Stimulated activated CD8-positive, alpha-beta memory T cell treated with anti-CD3 and anti-CD28 coated beads, Interleukin-7, amount 100 ng/mL, for 24 hours (primary cell): ENCODE measurements around the gene PRXL2A.
A peak's percentile ranks its signal among the peaks of the same experiment; 100 is the strongest.
"Not testable (repeated sequence)": the region's sequence is repeated elsewhere in the genome, so short reads cannot be mapped to it uniquely, and the experiment has no call there.

Experiments
- DNase-seq: peaks from one replicate; pipeline ENCODE4 v3.0.0-alpha.2; 2020; ENCODE audit warnings: low read depth

The PRXL2A gene

DNA sequence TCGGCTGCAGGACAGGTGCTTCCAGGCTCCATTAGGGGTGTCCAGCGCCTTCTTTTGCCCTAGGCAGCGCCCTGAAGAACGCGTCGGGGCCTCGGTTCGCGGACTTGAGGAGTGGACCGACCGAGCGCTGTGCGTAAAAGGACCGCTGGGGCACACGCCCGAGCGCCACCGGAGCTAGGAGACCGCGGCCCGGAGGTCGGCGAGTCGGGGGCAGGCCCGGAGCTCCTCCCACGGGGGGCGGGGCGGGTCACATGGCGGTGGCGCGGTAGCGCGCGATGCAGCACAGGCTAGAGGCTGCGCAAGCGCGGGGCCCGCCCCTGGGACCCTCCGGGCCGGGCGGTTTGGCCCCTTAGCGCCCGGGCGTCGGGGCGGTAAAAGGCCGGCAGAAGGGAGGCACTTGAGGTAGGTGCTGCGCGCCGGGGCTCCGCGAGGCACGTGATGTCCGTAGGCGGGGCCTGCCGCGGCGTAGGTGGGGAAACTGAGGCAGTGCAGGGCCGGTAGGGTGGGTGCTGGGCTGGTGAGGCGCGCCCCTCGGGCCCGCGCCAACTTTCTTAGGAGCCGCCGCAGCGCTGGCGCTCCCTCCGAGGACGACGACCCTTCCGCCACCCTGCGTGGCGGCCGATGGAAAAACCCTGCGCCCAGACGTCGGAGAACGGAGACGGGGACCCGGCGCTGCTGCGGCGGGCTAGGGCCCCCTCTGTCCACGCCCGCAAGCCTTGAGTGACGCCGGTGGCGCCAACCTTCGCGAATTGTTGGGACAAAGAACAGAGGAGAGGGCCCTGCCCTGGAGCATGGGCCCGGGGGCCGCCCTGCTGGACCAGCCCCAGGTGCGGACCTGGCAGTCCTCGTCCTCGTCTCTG is at the start of gene PRXL2A:
Gene PRXL2A (plus strand): TSS at position 310 of the 860 bp plus-strand sequence. CDS start 11,917 bp downstream, outside the sequence.
- peak; percentile 69 for DNase-seq

DNA sequence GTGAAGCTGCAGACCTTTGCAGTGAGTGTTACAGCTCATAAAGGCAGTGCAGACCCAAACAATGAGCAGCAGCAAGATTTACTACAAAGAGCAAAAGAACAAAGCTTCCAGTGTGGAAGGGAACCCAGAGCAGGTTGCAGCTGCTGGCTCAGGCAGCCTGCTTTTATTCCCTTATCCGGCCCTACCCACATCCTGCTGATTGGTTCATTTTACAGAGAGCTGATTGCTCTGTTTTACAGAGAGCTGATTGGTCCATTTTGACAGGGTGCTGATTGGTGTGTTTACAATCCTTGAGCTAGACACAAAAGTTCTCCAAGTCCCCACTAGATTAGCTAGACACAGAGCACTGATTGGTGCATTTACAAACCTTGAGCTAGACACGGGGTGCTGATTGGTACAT is 49.4 kb upstream of the PRXL2A start:
- DNase-seq: not testable (repeated sequence)

GRCh38 chr10:80359644-80360043 is 48.7 kb upstream of the PRXL2A start:
- DNase-seq: no peak

GRCh38 chr10:80365510-80365909 is 42.8 kb upstream of the PRXL2A start:
- no peak for DNase-seq

DNA sequence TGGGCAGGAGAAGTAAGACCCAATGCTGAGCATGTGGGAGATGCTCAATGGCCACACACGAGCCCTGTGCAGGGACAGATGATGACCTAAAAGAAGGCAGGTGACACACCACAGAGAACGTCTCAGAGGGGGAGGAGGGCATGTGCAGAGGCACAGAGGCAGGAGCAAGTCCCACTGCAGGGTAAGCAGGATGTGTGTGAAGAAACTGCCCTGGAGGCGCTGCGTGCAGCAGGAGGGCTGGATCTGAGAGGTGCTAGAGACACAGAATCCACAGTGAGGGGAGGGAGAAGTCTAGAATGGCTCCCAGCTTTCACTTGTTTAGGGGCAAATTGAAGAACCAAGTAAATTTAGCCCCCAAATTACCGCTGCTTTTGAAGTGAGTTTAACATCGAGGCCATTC is 36.9 kb upstream of the PRXL2A start:
- no peak for DNase-seq

- no peak for DNase-seq
Observed at GRCh38 chr10:80372675-80373074, 35.7 kb upstream of the PRXL2A start.

DNA sequence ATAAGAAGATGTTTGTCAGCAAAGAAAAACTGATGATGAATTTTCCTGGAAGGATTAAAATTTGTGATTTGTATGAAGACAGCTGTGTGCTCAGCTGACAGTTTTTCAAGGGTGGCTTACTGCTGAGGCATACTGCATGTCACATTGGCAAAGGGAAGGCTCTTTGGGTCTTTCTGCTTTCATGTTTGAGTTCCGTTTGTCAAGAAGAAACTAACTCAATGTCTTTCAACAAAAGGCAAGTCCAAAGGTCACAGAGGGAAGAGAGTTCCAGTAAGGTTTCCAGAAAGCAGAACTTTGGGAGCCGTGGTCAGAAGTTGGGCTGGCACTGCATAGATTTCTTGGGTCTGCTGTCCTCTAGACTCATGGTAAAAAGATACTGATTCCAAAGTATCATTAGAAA is 34.8 kb upstream of the PRXL2A start:
- no peak for DNase-seq

- no peak for DNase-seq
Observed at GRCh38 chr10:80379701-80380100, 28.6 kb upstream of the PRXL2A start.

- DNase-seq: no peak
Observed at GRCh38 chr10:80380185-80380584, 28.2 kb upstream of the PRXL2A start.

DNA sequence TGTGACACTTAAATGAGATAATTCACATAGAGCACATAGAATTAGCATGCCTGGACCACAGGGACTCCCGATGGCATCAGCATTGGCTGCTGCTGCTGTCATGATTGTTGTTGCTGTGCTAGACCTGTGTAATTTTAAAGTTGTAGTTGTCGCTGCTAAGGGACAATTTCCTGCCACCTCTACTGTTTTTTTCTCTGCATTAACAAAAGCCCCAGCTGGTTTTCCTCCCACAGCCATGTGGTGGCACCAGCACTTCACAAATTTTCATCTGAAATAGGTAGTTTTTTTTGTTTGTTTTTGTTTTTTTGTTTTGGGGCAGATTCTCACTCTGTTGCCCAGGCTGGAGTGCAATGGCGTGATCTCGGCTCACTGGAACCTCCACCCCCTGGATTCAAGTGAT is 25.4 kb upstream of the PRXL2A start:
- no peak for DNase-seq

DNA sequence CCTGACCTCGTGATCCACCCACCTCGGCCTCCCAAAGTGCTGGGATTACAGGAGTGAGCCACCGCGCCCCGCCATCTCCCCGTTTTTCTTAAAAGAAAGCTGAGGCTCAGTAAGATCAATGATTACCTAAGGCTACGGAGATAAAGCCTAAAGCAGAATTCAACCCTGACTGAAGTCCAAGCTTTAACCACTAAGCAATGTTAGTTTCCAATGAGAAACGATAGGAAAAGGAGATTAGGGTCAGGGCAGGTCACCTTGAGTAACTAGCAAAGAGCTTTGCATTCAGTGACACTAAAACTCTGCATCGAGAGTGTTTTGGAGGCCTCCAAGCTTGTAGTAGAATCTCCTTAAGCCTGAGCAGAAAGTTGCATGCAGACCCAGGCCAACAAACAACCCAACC is 17.6 kb upstream of the PRXL2A start:
- DNase-seq: no peak

DNA sequence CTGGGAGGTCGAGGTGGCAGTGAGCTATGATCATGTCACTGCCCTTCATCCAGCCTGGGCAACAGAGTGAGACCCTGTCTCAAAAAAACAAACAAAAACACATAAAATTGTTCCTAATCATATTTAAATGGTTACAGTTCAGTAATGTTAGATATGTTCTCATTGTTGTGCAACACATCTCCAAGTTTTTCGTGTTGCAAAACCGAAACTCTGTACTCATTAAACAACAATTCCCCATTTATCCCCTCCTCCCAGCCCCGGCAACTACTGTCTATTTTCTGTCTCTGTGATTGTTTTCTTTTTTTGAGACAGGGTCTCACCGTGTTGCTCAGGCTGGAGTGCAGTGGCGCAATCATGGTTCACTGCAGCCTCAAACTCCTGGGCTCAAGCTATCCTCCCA is 16.1 kb upstream of the PRXL2A start:
- no peak for DNase-seq

DNA sequence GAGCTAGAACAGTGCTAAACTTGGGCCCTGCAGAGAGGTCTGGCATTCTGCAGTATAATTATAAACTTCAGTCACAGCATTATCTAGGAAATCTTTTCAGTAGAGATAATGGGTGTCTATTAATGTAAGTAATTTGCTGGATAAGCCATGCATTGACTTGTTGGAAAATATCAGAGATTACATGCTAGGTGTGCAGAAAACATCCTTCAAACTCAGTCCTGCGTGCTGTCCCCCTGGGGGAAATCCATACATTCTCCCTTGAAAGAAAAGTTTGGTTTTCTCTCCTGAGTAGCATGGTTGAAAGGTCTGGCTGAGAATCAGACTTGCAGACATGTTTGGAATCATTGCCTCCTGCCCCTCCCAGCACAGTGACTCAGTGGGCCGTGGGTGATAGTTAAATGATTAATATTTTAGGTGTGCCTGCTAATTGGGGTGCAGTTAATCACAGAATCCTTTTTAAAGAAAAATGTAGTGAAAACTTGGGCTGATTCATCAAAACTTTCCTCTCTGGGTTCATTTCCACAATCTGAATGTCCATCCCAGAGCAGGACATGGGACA is 13.9 kb upstream of the PRXL2A start:
- DNase-seq: no peak

- no peak for DNase-seq
Observed at GRCh38 chr10:80397014-80397413, 11.3 kb upstream of the PRXL2A start.

GRCh38 chr10:80400136-80400804 is 8.1 kb upstream of the PRXL2A start:
- DNase-seq: no peak

DNA sequence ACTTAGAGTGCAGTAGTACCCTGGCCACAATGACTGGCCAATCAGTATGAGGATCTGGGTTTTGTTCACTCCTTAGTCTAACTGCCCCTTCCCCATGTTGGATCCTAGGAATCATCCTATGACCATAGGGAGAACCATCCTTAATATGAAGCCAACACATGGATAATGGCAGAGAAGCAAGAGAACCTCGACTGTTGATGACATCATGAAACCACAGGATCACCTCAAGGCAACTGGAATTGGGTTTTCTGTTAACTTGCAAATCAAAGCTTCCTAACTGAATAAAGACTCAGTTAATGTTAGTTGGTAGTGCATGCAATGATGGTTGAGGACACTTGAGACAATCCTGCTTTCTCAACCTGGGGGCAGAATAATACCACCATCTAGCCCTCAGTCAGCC is 3.3 kb upstream of the PRXL2A start:
- no peak for DNase-seq

DNA sequence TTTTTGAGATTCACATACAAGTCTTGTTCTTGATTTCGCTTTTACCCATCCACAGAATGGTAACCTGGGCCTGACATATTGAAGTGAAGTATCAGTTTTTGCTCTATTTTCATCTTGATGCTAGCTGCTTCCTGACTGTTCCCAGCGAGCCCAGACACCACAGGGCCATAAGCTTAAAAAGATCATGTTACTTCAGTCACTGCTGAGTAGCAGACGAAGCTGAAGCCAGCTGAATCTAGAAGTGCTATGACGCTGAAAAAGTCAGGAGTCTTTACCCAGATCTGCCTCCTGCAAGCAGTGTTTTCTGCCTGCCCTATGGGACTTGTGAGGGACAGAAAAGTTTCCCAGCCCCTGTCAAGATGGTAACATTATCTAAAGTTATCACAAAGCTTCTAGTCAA is 2.7 kb upstream of the PRXL2A start:
- DNase-seq: no peak

DNA sequence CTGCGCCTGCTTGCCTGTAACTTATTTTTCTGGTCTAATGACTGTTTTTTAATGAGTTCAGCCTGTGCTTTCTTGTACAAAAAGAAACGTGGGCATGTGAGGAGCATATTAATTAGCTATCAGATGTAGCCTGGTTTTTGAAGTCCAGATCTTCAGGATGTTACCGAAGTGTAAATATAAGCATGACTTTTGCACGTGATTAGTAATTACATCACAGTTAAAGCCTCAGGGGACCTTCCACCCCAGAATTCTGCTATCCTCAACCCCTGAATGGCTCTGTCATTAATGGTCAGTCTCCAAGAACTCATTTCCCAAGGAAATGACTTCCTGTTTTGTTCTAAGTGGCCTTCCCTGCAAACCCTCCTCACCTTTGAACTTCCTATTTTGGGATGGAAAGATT is 2.1 kb upstream of the PRXL2A start:
- DNase-seq: no peak

GRCh38 chr10:80407812-80408241 is 524 bp upstream of the PRXL2A start:
- DNase-seq: no peak

- DNase-seq: no peak
Observed at GRCh38 chr10:80409121-80409520, 770 bp downstream of the PRXL2A start.

DNA sequence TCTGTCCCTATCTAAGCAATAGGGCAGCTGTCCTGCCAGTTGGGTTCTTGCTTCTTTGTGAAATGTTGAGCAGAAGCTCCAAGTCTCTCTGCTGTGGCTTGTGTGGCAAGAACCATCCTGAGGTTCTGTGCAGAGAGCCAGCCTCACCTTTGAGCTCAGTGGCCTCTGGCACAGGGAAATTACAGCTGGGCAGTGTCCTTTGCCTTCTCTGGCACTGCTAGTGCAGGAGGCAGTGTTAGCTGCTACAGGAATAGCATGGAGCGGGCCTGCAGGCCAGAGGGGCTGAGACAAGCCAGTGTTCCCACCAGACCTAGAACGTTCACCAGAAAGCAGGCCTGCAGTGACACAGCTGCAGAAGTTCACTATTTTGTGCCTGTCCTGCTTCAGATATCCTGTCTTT is 1.8 kb downstream of the PRXL2A start:
- DNase-seq: no peak

DNA sequence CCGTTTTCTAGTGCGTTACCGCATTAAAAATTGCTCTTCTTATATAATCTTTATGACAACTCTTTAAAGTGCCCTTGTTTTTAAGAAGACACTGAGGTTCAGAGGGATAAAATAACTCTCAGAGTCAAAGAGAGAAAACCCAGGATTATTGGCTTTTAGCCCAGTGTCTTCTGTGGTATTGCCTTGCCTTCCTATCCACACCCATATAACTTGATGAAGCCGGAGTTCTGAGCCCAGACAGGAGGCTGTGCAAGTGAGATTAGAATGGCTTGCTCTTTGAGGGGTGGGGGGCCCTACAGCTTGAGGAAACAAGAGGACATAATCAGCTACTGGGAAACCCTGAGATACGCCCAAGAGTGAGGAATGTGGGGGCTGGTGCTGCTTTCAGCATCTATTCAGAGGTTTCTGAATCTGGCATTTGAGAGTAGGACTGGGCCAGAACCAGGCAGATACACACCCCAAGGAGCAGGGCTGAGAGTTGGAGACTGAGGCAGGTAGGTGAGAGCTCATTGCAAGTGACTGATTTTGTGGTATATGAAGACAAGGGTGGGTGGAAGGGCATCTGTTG is 2.3 kb downstream of the PRXL2A start:
- DNase-seq: no peak

DNA sequence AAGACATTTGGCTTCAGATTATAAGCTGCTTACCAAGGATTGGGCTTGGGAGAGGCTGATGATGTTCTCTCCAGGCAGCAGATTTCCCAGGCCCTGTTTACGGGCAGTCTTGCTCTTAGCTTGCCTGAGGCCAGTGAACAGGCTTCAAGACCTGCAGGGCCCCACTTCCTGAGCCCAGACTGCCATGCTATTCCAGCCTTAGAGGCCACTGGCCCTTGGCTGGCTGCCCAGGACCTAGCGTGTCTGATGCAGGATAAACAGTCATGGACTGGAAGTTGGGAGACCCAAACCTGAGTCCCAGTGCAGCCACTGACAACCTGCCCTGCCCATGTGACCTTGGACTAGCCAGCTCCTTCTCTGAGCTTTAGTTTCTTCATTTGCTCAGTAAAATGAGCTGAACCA is 2.9 kb downstream of the PRXL2A start:
- no peak for DNase-seq
